ENCODE data around the gene DBNL.

The DBNL gene

DNA sequence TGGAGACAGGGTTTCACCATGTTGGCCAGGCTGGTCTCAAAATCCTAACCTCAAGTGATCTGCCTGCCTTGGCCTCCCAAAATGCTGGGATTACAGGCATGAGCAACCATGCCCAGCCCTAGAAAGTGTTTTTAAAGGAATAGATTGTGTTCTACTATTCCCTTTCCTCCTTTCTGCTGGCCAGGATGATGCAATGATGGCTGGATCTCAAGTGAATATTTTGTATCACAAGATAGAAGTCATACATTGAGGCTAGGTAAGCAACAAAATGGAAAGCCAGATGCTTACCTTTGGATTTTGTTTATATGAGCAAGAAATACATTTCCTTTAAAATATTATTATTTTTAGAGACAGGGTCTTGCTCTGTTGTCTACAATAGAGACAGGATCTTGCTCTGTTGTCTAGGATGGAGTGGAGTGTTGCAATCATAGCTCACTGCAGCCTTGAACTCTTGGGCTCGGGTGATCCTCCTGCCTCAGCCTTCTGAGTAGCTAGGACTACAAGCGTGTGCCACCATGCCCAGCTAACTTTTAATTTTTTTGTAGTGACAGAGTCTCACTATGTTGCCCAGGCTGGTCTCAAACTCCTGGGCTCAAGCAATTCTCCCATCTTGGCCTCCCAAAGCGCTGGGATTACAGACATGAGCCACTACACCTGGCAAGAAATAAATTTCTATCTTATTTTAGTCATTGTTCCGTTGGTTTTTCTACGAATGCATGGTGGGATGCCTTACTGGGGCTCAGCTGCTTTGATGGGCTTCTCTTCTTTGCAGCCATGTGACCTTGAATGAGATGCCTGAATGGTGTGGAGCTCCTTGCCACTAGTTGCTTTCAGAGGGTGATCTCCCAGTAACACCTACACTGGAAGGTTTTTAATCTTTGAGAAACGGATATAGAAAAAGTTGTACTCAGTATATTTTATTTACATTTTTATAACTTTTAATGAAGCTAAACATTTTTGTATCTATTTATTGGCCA, 53.9 kb downstream of the DBNL start:
- DNase-seq (ENCODE audit: low read depth, low spot score): no peak

DNA sequence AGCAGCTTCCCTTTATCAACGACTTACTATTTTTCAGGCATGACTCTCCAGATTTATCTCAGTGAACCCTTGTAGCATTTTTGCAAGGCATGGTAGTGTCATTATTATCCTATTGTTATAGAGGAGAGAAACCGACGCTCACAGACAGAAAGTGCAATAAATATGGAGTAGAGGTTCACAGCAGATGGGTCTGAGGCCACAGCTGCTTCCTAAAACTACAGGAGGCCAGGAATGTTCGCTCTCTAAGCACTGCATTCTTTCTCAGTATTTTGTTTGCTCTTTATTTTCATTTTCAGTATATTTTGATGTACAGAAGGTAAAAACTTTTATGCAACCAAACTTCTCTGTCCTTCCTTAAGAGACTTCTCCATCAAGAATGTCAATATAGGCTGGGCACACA, 55.2 kb downstream of the DBNL start:
- DNase-seq (ENCODE audit: low read depth, low spot score): no peak

DNA sequence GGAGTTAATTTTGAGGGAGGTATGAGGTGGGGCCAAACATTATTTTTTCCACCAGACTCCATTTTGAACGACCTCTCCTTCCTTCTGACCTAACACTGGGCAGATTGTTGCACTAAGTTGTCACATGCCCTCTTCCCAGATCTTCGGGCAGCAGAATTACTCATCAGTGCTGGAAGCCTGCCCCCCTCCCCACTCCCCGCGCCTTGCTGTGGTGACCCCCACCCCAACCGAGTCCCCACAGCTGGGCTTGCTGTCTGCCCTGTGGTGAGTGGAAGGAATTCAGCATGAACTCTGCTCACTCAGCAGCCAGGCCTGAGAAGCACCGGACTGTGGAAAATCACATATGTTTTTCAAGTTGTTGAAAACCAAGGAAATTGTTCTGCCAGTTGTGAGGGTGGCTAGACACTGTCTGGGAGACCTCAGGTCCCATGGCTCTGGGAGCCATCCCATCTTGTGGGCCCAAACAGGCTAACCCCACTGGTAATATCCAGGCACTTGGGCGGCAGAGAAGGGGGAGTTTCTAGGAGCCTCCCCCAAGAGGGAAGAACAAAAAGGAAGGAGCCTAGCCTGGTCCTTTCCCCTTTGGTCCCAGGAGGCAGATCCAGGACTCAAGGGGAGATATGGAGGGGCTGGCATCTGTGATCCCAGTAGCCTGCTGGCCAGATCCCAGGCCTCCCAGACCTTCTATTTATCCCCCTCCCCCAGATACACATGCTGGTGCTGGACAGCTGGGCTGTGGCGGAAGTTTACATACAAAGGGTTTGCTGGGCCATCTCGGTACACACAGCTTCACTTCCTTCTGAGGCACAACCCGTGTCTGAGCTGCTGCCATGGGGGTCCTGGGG, 56.2 kb downstream of the DBNL start:
- peak; percentile 24 for DNase-seq (ENCODE audit: low read depth, low spot score)

DNA sequence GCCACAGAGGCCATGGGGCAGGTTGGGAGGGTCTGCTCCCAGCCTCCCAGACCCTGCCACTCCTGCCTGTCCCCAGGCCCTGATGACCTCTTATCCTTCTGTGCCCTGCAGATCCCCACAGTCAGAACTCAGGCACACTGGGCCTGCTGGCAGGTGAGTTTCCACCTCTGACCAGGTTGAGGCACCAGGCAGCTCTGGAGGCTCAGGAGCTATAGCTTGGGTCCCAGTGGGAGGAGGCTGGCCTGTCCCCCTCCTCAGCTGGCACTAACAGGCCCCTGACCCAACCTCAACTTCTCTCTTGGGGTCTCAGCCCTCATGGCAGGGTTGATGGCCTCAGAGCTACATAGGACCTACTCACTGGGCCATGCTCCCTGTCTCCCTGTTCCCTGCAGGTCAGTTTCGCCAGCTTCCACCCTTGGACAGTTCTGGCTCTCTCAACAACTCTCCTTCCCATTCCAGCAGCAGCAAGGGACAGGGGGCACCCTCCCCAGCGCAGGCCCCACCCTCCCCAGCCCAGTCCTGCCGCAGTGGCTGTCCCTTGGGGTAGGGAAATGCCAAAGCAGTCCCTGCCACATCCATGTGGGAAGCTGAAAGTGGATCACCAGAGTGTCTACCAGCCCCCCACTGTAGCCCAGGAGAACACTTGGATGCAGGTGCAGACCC, 56.9 kb downstream of the DBNL start:
- DNase-seq (ENCODE audit: low read depth, low spot score): no peak

DNA sequence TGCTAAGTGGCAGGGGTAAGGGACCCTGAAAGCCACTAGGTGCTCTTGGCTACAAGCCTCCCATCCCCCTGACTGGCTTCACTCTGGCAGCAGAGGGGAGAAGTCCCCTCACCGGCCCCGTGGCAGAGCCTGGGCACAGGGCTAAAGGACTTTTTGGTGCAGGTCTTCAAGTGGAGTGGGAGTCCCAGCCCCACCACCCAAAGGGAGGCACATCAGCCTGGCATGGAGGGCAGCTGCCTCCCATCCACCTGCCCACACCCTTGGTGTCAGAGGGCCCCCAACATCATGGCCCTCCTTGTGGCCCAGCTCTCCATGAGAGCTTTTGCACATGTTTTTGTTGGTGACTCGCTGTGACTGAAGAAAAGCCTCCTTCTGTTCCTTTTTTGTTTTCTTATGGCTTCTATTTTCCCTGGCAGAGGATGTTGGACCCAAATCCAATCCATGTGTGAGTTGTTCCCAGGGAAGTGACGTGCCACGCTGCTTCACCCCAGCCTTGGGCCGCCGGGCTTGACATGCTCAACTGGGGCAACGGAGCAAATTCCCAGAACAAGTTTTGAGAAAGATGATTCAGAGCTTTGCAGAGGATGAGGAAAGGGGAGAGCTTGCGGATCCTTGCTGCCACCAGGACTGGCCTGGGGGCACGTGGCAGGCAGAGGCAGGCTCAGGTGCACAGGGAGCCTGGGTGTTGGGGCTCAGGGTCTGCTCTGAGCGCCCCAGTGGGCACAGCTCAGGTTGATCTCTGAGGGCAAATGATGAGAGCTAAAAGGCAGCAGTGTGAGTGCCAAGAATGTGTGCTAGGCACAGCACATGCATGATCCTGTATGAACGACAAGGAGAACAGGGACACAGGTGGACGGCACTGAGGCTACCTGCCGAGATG, 57.7 kb downstream of the DBNL start:
- no peak for DNase-seq (ENCODE audit: low read depth, low spot score)

DNA sequence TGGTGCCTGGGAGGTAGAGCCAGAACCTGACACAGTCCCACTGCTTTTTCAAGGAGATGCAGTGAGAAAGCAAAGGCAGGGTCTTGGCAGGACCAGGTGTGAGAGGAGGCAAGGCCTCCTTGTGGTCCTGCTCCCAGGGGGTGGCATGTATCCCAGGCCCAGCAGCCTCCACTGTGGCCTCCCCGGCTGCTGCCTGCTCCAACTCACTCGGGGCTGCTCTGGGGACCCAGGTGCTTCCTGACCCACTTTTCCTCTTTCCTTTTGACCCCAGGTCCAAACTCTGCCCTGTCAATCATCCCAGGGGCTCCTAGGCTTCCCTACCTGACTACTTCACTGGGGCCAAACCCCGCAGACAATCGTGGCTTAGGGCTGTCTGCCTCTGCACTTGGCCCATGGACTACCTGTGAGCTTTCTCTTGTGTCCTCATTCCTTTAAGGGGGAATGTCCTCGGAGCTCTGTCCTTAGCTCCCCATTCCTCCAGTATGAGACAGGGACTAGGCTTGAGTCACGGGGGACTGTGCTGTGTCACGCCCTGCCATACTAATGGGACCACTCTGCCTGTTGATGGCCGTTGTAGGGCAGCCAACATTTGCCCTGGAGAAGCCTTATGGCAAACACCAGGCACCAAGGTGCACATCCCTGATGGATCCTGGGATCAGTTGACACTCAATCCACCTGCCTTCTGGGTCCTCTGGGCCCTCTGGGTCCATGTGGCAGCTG, 58.5 kb downstream of the DBNL start:
- no peak for DNase-seq (ENCODE audit: low read depth, low spot score)

DNA sequence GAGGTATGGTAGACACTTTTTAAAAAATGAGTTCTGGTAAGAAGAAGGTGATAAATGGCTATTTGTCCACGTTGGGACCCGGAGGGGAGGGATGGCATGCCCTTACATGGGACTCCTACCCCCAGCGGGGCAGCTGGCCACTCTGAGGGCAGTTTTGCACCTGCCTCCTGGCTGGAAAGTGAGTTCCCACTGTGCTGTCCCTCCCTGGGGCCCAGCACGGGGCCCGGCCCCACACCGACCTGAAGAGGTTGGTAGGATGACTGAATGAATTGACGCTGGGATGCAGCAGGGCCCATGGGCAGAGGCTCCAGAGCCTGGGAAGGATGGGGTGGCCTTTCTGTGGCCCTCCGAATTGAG, 59.0 kb downstream of the DBNL start:
- DNase-seq (ENCODE audit: low read depth, low spot score): no peak

DNA sequence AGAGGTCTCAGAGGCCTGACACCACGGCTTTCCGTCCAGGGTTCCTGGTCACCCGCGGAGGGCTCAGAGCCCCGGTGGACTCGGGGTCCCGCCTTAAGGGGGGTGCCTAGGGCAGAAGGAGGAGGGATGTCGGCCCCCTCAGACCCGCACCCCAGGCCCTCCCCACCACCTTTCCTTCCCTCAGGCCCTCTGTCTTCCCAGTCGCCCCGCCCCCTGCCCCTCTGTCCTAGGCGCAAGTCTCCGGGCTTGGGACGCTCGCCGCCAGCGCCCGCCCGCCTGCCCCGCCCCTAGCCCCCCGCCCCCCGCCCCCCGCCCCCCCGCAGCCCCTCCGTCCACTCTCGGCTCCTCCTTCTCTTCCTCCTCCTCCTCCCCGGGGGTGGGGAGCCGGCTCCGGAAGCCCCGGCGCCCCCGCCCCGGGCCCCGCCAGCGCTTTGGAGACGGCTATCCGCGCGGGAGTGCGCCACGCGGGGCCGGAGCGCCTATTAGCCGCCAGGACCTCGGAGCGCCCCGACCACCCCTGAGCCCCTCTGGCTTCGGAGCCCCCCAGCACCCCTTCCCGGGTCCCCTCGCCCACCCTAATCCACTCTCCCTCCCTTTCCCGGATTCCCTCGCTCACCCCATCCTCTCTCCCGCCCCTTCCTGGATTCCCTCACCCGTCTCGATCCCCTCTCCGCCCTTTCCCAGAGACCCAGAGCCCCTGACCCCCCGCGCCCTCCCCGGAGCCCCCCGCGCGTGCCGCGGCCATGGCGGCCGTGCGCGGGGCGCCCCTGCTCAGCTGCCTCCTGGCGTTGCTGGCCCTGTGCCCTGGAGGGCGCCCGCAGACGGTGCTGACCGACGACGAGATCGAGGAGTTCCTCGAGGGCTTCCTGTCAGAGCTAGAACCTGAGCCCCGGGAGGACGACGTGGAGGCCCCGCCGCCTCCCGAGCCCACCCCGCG, 59.7 kb downstream of the DBNL start, which contains the start of gene AEBP1:
AEBP1 (plus strand) TSS at position 423 of the 937 bp plus-strand sequence; CDS start at position 744, 321 bp downstream.
- DNase-seq (ENCODE audit: low read depth, low spot score): no peak

DNA sequence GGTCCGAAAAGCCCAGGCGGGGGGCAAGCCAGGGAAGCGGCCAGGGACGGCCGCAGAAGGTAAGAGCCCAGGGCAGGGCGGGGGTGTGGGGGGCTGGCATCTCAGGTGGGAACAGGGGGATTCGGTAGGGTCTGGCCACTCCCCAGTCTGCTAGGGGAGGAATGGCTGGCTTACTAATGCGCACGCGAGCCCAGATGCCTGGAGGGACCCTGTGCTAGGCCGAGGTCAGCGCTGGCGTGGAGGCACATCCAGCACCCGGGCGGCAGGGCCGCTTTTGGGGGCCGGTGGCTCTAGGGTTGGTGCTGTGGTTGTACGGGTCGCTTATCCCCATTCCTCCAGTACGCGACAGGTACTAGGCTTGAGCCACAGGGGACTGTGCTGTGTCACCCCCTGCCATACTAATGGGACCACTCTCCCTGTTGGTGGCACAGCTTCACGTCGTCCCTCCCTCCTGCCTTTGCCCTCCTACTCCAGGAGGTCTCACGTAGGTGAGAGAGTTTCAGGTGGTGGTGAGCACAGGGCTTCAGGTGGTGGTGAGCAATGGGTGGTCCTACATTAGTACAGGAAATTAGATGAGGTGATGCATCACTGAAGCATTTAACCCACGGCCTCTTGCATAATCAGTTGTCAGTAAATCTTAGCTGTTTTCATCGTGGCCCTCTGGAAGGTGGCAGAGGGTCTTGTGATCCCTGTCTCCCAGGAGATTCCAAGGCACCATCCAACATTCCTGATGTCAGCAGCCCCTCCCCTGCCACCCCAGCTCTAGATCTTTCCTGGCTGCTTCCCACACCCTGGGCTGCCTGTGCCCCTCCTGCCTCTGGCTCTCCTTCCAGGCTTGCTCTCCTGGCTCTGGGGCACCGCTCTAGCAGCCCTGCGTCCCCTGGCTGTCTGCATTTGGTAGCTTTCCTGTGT, 60.6 kb downstream of the DBNL start:
- DNase-seq (ENCODE audit: low read depth, low spot score): peak; percentile 52

DNA sequence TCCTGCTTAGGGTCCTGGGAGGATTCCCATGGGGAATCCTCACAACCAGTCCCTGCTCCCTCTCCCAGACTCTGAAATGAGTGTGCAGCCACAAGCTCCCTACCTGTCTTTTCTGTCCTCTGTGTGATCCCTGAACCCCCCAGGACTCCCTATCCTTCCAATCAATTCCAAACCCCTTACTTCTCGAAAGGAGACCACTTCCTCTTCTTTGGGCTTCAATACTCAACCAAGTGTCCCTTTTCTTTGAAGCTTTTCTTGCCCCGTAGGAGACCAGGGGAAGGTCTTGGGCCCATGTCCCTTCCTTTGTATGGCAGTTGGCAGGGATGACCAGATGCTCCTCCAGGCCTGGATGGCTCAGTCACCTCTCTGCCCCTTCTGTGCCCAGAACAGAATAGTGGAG, 61.3 kb downstream of the DBNL start:
- no peak for DNase-seq (ENCODE audit: low read depth, low spot score)

DNA sequence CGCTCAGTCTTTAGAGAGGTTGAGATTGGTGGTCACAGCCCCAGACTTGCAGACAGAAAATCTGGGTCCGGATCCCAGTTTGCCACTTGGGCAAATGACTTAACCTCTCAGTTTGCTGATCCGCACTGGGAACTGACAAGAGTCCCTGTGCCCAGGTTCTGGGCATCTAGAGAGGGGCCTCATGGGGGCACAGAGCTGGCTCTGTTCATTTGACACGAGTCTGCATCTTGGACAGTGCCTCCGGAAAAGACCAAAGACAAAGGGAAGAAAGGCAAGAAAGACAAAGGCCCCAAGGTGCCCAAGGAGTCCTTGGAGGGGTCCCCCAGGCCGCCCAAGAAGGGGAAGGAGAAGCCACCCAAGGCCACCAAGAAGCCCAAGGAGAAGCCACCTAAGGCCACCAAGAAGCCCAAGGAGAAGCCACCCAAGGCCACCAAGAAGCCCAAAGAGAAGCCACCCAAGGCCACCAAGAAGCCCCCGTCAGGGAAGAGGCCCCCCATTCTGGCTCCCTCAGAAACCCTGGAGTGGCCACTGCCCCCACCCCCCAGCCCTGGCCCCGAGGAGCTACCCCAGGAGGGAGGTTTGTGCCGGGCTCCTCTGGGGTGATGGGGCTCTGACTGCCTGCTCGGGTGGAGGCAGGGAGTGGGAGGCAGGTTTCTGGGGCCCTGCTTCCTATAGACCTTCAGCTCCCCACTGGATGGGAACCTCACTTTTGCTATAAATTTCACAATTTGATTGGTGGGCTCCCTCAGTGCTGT, 62.0 kb downstream of the DBNL start:
- DNase-seq (ENCODE audit: low read depth, low spot score): no peak

DNA sequence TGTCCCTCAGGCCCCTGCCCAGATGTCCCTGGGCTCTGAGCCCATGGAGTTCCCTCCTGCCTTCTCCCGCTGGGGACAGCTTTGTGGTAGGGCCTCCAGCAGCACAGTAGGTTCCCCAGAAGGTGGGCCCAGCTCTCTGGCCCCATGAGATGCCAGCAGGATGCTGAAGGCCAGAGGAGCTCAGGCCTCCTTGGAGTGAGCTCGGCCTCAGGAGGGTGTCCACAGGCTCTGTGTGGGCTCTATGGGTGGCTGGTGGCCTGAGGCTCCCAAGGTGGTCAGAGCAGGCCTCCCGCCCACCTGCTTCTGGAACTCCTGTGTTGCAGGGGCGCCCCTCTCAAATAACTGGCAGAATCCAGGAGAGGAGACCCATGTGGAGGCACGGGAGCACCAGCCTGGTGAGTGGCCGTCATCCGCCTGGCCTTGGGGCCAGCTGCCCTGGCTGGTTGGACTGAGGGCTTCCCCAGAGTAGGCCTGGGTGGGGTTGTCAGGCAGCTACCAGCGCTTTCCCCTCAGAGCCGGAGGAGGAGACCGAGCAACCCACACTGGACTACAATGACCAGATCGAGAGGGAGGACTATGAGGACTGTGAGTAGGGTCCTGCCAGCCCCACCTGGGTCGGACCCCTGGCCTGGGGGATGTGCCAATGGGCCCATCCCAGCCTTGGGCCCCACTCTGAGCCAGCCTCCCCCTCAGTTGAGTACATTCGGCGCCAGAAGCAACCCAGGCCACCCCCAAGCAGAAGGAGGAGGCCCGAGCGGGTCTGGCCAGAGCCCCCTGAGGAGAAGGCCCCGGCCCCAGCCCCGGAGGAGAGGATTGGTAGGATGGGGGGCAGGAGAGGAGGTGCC, 62.8 kb downstream of the DBNL start:
- no peak for DNase-seq (ENCODE audit: low read depth, low spot score)

DNA sequence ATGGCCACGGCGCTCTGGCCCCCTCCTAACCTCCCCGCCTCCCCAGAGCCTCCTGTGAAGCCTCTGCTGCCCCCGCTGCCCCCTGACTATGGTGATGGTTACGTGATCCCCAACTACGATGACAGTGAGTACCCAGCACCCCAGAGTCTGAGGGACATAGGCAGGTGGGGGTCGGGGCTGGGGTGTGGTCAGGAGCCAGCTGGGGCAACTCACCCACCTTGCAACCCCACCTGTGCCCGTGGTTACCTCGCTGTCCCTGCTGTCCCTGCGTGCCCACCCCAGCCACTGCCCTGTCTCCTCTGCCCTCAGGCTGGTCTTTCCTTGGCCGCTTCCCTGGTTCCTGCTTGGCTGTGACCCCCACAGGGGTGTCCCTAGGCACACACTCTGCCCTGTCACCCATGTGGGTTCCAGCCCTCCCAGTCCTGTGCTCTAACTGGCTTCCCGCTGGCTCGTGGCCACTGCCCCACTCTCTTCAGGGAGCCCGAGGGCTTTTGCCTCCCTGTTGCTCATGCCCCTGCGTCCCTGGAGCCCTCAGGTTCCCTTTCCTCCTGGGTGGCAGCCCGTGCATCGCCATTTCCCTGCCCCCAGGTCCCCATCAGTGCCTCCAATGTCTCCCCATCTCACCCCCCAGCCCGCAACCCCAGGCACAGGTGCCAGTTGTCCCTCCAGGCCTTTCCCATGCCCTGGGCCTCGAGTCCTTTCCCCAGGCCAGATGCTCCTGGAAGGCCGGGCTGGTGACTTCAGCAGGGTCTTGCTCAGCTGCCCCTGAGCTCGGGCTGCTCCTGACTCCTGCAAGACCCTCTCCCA, 63.7 kb downstream of the DBNL start:
- no peak for DNase-seq (ENCODE audit: low read depth, low spot score)

DNA sequence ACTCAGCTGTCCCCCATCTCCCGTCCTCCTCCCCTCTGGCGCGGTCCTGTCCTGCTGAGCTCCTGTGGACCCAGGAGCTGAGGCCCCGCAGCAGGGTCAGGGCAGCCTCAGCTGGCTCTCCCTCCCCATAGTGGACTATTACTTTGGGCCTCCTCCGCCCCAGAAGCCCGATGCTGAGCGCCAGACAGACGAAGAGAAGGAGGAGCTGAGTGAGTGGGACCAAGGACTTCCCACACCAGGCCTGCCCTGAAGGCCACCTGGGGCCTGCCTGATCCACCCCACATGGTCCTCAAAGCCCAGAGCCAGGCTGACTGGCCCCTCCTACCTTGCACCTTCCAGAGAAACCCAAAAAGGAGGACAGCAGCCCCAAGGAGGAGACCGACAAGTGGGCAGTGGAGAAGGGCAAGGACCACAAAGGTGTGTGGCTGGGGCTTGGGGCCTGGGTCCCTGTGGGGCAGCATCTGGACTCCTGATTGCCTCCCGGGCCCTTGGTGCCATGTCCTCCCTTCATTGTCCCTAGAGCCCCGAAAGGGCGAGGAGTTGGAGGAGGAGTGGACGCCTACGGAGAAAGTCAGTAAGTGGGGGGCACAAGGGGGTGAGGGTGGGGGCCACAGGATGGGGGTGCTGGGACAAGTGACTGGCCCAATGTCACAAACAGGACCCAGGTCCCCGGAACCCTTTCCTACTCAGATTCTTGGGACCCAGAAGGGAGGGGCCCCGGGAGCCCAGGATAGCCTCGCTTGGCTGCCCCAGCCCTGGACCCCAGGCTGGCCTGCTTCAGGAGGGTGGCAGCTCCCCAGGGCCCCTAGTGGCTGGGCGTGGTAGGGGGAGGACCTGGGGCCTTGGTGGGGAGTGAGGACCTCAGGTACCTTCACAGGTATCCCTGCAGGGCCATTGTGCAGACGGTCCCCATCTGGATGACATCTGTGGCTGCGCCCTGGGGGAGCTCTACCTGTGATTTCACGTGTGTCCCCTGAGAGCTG, 64.6 kb downstream of the DBNL start:
- DNase-seq (ENCODE audit: low read depth, low spot score): no peak

All from ELF-1 (cell line).